SK-N-SH treated with all-trans-retinoic acid at 6 μM for 48 hours (cell line): ENCODE results near the gene CEP89.
"Not testable (repeated sequence)": the region's sequence is repeated elsewhere in the genome, so short reads cannot be mapped to it uniquely, and the experiment has no call there.

Source experiments
- ATAC-seq: fragments of 200-7000 bp; cut with Tn5 transposase; 3 replicates; pipeline ENCODE4 v1.9.1; 2020; ENCODE audit warnings: mild to moderate bottlenecking, moderate library complexity
- BACH2 ChIP-seq: fragments of 250-450 bp; sonication (Bioruptor Pico); IDR thresholded peaks from 2 replicates; pipeline ENCODE4 v1.9.0; 2021; ENCODE audit warnings: mild to moderate bottlenecking, borderline replicate concordance
- ESRRG ChIP-seq: fragments of 250-450 bp; sonication (Bioruptor Pico); IDR thresholded peaks from 2 replicates; pipeline ENCODE4 v1.6.1; 2021; ENCODE audit warnings: mild to moderate bottlenecking
- GLIS3 ChIP-seq: fragments of 250-450 bp; sonication (Bioruptor Pico); IDR thresholded peaks from 2 replicates; pipeline ENCODE4 v1.5.0; 2020; ENCODE audit warnings: mild to moderate bottlenecking, moderate library complexity
- ISL1 ChIP-seq: fragments of 250-450 bp; sonication (Bioruptor Pico); IDR thresholded peaks from 2 replicates; pipeline ENCODE4 v2.1.2; 2022; ENCODE audit warnings: mild to moderate bottlenecking, moderate library complexity
- OSR1 ChIP-seq: fragments of 250-450 bp; sonication (Bioruptor Pico); IDR thresholded peaks from 2 replicates; pipeline ENCODE4 v1.8.0; 2022; ENCODE audit warnings: moderate library complexity, mild to moderate bottlenecking, inconsistent platforms
- SNAI2 ChIP-seq: fragments of 250-450 bp; sonication (Bioruptor Pico); IDR thresholded peaks from 2 replicates; pipeline ENCODE4 v1.5.0; 2020; ENCODE audit warnings: mild to moderate bottlenecking, moderate library complexity
- TCF4 ChIP-seq: fragments of 250-450 bp; sonication (Bioruptor Pico); IDR thresholded peaks from 2 replicates; pipeline ENCODE4 v1.8.0; 2021; ENCODE audit warnings: mild to moderate bottlenecking, moderate library complexity, borderline replicate concordance
- TOX ChIP-seq: fragments of 250-450 bp; sonication (Bioruptor Pico); IDR thresholded peaks from 2 replicates; pipeline ENCODE4 v1.8.0; 2021; ENCODE audit warnings: mild to moderate bottlenecking, moderate library complexity, borderline replicate concordance
- ZC3H10 ChIP-seq: fragments of 250-450 bp; sonication (Bioruptor Pico); IDR thresholded peaks from 2 replicates; pipeline ENCODE4 v1.5.1; 2021; ENCODE audit warnings: mild to moderate bottlenecking, moderate library complexity
- ZFP30 ChIP-seq: fragments of 450-650 bp; formaldehyde crosslinking; IDR thresholded peaks from 2 replicates; pipeline ENCODE4 v1.5.0; 2022; ENCODE audit warnings: mild to moderate bottlenecking, moderate library complexity
- TF ChIP-seq, protein P1 (sequence below): fragments of 250-450 bp; sonication (Bioruptor Pico); IDR thresholded peaks from 2 replicates; pipeline ENCODE4 v1.5.0; 2020; ENCODE audit warnings: mild to moderate bottlenecking, moderate library complexity
- TF ChIP-seq, protein P2 (sequence below): fragments of 250-450 bp; sonication (Bioruptor Pico); IDR thresholded peaks from 2 replicates; pipeline ENCODE4 v1.8.0; 2020; ENCODE audit warnings: mild to moderate bottlenecking, moderate library complexity, borderline replicate concordance
- TF ChIP-seq, protein P3 (sequence below): fragments of 250-450 bp; sonication (Bioruptor Pico); IDR thresholded peaks from 2 replicates; pipeline ENCODE4 v1.5.1; 2020; ENCODE audit warnings: low read depth, mild to moderate bottlenecking, moderate library complexity
- TF ChIP-seq, protein P4 (sequence below): fragments of 250-450 bp; sonication (Bioruptor Pico); IDR thresholded peaks from 2 replicates; pipeline ENCODE4 v1.8.0; 2021; ENCODE audit warnings: low read depth, mild to moderate bottlenecking, moderate library complexity, borderline replicate concordance

Gene CEP89

DNA sequence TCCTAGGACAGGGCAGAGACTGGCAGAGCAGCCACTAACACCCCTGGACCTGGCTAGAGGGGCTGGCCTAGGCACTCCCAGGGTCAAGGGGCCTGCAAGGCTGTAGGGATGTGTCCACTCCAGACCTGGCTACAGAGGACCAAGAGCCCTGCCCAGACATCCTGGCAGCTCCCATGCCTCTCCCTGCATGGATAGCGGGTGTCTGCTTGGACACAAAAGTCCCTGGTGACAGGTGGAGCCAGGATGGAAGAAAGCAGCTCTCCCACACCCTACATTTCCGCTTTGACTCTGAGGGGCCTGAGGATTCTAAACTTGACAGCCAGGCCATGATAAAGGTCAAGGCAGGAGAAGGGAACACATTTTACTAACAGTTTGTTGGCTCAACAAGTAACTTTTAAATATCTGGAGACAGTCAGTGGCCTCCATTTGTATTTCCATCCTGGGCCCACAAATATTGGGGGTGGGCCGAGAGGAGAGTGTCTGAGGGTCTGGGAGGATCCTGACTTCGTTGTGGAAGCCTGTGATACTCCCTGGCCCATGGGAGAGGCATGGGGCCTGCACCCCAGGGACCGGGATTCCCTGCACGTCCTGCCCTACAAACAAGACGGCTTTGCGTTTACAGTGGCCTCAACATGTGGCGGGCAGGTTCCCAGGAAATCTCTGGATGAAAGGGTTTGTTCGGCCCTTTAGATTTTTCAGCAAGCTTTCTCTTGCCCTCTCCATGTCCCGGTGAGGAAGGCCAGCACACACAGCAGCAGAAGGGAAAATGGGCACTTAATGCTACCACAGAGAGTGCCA is 82.4 kb downstream of the CEP89 start:
- no peak for ATAC-seq
- TF ChIP-seq BACH2 (CRISPR knock-in tag), result no peak
- TF ChIP-seq, all 23 proteins: peak for 0

DNA sequence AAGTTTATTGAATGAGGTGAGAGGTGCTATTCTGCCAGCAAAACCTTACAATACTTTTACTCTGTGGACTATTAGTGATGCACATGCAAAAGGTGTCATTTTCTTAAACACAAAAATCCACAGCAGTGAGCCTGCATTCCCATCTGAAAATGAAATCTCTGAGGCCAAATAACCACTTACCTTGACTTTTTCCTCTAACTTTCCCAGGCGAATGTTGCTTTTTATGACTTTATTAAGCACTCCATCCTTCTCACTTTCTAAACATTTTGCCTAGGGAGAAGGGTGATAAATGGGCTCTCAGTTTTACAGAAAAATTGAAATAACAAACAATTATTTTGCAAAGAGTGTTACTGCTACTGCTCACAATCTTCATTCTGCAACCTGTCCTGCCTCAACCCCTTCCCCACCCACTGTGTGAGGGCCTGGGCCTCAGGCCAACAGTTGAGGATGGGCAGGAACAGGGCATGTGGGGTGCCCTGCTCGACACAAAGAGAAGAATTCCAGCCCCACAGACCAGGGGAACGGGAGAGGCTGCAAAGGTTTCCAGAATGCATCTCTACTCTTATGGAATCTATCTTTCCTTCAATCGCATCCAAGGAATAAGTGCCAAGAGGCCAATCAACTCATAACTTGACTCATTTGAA is 84.1 kb downstream of the CEP89 start:
- ATAC-seq, result no peak
- TF ChIP-seq TOX (CRISPR knock-in tag) (no peak), BACH2 (CRISPR knock-in tag) (no peak), OSR1 (CRISPR knock-in tag) (no peak)
- TF ChIP-seq, protein P1, sequence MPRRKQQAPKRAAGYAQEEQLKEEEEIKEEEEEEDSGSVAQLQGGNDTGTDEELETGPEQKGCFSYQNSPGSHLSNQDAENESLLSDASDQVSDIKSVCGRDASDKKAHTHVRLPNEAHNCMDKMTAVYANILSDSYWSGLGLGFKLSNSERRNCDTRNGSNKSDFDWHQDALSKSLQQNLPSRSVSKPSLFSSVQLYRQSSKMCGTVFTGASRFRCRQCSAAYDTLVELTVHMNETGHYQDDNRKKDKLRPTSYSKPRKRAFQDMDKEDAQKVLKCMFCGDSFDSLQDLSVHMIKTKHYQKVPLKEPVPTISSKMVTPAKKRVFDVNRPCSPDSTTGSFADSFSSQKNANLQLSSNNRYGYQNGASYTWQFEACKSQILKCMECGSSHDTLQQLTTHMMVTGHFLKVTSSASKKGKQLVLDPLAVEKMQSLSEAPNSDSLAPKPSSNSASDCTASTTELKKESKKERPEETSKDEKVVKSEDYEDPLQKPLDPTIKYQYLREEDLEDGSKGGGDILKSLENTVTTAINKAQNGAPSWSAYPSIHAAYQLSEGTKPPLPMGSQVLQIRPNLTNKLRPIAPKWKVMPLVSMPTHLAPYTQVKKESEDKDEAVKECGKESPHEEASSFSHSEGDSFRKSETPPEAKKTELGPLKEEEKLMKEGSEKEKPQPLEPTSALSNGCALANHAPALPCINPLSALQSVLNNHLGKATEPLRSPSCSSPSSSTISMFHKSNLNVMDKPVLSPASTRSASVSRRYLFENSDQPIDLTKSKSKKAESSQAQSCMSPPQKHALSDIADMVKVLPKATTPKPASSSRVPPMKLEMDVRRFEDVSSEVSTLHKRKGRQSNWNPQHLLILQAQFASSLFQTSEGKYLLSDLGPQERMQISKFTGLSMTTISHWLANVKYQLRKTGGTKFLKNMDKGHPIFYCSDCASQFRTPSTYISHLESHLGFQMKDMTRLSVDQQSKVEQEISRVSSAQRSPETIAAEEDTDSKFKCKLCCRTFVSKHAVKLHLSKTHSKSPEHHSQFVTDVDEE (CRISPR knock-in tag), result no peak

DNA sequence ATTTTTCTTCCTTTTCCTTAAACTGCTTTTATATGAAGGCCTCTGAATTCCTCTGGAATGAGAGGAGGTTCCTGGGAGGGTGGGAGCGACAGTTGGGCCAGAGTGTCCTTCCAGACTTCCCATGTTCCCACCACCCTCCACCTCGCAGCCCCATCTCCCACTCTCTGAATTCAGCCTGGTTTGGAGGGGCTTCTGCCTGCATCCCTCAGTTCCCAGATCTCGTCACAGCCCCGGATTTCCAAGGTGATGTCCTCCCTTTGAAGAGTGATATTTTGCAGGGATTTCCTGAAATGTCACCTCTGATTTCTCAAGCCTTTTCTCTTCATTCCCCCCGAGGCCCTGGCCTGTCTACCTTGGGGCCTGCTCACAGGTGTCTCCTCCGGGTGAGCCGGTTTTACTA is 85.5 kb downstream of the CEP89 start:
- ATAC-seq, result no peak
- TF ChIP-seq TCF4 (CRISPR knock-in tag) (no peak), GLIS3 (CRISPR knock-in tag) (no peak), OSR1 (CRISPR knock-in tag) (no peak)
- TF ChIP-seq, protein P2, sequence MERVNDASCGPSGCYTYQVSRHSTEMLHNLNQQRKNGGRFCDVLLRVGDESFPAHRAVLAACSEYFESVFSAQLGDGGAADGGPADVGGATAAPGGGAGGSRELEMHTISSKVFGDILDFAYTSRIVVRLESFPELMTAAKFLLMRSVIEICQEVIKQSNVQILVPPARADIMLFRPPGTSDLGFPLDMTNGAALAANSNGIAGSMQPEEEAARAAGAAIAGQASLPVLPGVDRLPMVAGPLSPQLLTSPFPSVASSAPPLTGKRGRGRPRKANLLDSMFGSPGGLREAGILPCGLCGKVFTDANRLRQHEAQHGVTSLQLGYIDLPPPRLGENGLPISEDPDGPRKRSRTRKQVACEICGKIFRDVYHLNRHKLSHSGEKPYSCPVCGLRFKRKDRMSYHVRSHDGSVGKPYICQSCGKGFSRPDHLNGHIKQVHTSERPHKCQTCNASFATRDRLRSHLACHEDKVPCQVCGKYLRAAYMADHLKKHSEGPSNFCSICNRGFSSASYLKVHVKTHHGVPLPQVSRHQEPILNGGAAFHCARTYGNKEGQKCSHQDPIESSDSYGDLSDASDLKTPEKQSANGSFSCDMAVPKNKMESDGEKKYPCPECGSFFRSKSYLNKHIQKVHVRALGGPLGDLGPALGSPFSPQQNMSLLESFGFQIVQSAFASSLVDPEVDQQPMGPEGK (CRISPR knock-in tag), result no peak
- TF ChIP-seq, protein P1 (CRISPR knock-in tag), result no peak

DNA sequence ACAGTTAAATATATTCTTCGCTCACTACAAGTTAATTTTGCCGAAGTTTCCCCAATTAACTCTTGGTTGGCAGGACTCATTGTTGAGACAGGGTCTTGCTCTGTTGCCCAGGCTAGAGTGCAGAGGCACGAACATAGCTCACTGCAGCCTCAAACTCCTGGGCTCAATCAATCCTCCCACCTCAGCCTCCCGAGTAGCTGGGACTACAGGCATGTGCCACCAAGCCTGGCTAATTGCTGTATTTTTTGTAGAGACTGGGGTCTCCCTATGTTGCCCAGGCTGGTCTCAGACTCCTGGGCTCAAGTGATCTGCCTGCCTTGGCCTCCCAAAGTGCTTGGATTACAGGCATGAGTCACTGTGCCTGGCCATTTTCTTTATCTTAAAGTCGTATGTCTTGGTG is 86.5 kb downstream of the CEP89 start:
- ATAC-seq, result not testable (repeated sequence)

DNA sequence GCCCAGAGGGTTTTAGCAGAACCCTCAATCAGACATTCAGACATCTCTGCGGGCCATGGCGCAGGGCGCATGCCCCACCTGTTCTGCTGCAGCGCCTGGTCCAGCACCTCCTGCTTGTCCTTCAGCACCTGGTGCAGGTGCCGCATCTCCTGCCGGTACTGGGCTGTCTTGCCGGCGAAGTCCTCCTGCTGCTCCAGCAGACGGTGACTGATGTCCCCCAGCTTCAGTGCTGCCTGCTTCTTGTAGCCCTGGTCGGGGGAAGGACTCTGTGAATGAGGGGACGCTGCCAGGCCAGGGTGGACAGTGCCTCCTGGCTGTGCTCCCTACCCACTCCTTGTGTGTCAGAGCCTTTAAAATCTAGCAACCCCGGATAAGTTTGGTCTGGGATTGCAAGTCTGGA is 90.0 kb downstream of the CEP89 start:
- no peak for ATAC-seq
- TF ChIP-seq BACH2 (CRISPR knock-in tag) (no peak), SNAI2 (CRISPR knock-in tag) (no peak), ZFP30 (CRISPR knock-in tag) (no peak)

DNA sequence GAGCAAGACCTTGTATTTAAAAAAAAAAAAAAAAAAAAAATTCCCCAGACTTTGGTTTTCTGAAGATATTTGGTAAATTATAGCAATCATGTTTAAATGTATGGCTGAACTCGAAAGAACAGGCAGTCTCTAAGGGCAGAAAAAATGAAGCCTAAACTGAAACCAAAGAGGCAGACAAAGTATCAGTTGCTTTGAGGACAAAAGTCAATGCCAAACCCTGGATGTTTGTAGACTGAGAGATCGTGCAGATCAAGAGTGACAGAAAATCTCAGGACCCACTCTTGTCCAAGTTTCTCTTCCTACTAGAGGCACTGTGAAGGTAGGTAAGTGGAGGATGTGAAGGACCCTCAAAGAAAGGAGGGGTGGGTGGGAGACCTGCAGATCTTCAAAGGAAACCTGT is 91.1 kb downstream of the CEP89 start:
- no peak for ATAC-seq
- TF ChIP-seq OSR1 (CRISPR knock-in tag) (no peak), SNAI2 (CRISPR knock-in tag) (no peak), ZC3H10 (CRISPR knock-in tag) (no peak), ESRRG (CRISPR knock-in tag) (no peak), ISL1 (no peak)
- TF ChIP-seq, protein P3, sequence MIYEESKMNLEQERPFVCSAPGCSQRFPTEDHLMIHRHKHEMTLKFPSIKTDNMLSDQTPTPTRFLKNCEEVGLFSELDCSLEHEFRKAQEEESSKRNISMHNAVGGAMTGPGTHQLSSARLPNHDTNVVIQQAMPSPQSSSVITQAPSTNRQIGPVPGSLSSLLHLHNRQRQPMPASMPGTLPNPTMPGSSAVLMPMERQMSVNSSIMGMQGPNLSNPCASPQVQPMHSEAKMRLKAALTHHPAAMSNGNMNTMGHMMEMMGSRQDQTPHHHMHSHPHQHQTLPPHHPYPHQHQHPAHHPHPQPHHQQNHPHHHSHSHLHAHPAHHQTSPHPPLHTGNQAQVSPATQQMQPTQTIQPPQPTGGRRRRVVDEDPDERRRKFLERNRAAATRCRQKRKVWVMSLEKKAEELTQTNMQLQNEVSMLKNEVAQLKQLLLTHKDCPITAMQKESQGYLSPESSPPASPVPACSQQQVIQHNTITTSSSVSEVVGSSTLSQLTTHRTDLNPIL (CRISPR knock-in tag), result no peak
- TF ChIP-seq, protein P4, sequence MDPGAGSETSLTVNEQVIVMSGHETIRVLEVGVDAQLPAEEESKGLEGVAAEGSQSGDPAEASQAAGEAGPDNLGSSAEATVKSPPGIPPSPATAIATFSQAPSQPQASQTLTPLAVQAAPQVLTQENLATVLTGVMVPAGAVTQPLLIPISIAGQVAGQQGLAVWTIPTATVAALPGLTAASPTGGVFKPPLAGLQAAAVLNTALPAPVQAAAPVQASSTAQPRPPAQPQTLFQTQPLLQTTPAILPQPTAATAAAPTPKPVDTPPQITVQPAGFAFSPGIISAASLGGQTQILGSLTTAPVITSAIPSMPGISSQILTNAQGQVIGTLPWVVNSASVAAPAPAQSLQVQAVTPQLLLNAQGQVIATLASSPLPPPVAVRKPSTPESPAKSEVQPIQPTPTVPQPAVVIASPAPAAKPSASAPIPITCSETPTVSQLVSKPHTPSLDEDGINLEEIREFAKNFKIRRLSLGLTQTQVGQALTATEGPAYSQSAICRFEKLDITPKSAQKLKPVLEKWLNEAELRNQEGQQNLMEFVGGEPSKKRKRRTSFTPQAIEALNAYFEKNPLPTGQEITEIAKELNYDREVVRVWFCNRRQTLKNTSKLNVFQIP, result no peak
- TF ChIP-seq, all 23 proteins: peak for 0
